IgD-negative memory B cell (primary cell): ENCODE measurements around the gene INPP5A. TPM values are rescaled to one million over a fixed set of nuclear protein-coding genes. Genes with fewer than 3 reads are reported as not detected.

ENCODE experiments used
- H3K27ac Mint-ChIP-seq, 3 donors: one replicate each; pipeline ENCODE4 v1.8.0; 2020 to 2022; ENCODE audit warnings: mild to moderate bottlenecking in 3 of 3, mixed read lengths in 3 of 3, moderate library complexity in 1 of 3
- H3K27me3 Mint-ChIP-seq: one replicate; pipeline ENCODE4 v1.8.0; 2021; ENCODE audit warnings: mixed read lengths
- H3K36me3 Mint-ChIP-seq: one replicate; pipeline ENCODE4 v1.8.0; 2020; ENCODE audit warnings: mild to moderate bottlenecking, mixed read lengths
- H3K4me1 Mint-ChIP-seq, 3 donors: one replicate each; pipeline ENCODE4 v1.8.0; 2020 to 2022; ENCODE audit warnings: mixed read lengths in 3 of 3, mild to moderate bottlenecking in 1 of 3
- H3K4me3 Mint-ChIP-seq, 4 donors: one replicate each; pipeline ENCODE4 v1.8.0; 2020 to 2022; ENCODE audit warnings: mild to moderate bottlenecking in 4 of 4, mixed read lengths in 4 of 4, moderate library complexity in 3 of 4
- H3K9me3 Mint-ChIP-seq, 3 donors: one replicate each; pipeline ENCODE4 v1.8.0; 2020 to 2021; ENCODE audit warnings: mixed read lengths in 3 of 3, mild to moderate bottlenecking in 1 of 3
- polyA plus RNA-seq: library from polyadenylated mRNA; unstranded; fragments of 300-500 nt; fragmentation: Illumina TruSeq; gene quantifications from one replicate; pipeline ENCODE4 v1.2.3, GENCODE V29; 2021

Gene INPP5A
- polyA plus RNA-seq, 1 donor from 2014 or later = 0.94 TPM

DNA sequence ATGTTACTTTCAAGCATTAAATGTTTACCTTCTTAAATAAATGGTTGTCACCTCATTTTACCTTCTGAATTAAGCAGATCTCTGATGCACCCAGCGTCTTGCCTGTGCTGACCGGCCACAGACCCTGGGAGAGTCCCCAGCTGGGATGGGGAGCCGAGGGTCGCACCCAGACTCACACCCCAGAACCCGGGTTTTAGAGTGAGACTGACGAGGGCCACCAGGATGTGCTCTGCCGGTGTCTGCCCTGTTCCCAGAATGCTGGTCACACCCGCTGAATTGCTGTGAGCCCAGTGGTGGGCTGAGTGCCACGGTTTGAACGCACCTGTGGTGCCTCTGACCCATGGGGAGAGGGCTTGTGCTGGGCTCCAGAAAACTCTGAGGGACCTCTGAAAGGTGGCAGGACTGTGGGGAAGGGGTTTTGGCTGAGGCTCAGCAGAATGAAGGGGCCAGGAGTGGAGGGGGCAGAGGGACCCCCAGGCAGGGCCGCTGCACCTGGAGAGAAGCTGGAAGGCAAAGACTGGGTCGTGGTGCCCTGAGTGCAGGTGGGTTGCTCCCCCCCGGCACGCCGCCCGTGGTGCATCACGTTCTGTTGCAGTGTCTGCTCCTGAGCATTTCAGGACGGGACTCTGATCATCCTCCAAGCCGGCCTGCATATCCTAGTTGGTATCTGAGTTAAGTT is 39.2 kb downstream of the INPP5A start:
- H3K4me3 Mint-ChIP-seq = peak overlapping the region in 3 of 4 donors; percentile 12 to 43 (median 18)
- H3K4me1 Mint-ChIP-seq = peaks cover 22 to 25% (median 25%) of the 10 kb centered on the region in 3 donors
- H3K27me3 Mint-ChIP-seq = peaks cover 1% of the 10 kb centered on the region
- H3K27ac Mint-ChIP-seq = peak overlapping the region in 2 of 3 donors; percentile 80 to 91
- H3K36me3 Mint-ChIP-seq = peaks cover 2% of the 10 kb centered on the region
- H3K9me3 Mint-ChIP-seq = peaks cover 0 to 2% (median 0%) of the 10 kb centered on the region in 3 donors

DNA sequence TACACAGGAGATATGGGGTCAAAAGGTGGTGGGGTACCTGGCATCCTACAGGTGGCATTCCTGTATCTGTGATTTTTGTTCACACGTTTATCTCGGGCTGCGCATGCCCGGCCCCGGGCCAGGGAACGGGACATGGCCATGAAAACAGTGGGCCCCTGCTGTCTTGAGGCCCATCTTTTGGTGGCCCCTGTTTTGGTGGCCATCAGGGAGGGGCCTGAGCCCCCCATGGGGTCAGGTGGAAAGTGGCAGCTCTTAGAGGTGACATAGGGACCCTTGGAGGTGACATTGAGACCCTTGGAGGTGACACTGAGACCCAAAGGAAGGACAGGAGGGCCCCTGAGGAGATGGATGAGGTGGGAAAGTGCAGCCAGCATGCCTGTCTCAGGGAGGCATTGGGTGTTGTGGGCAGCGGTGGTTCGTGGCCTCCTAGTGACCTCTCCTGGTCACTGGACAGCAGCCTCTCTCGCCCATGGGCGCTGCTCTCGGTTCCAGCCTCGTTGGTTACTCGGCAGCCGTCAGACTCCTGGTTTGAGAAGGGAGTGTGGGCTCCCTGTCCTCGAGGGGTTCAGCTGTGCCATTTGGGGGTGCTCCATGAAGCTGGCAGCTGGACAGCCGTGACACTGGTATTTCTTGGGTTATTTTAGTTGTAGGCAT is 39.9 kb downstream of the INPP5A start:
- peak overlapping the region in 2 of 3 donors; percentile 37 to 80 for H3K27ac Mint-ChIP-seq
- H3K27me3 Mint-ChIP-seq = peaks cover 1% of the 10 kb centered on the region
- H3K4me3 Mint-ChIP-seq = peak overlapping the region in 1 of 4 donors; percentile 18
- peaks cover 2% of the 10 kb centered on the region for H3K36me3 Mint-ChIP-seq
- H3K4me1 Mint-ChIP-seq = peaks cover 22 to 28% (median 26%) of the 10 kb centered on the region in 3 donors
- peaks cover 0 to 2% (median 0%) of the 10 kb centered on the region in 3 donors for H3K9me3 Mint-ChIP-seq

- Mint-ChIP-seq H3K4me1 (peaks cover 22 to 32% (median 32%) of the 10 kb centered on the region in 3 donors), H3K9me3 (peaks cover 0 to 2% (median 0%) of the 10 kb centered on the region in 3 donors), H3K4me3 (peak overlapping the region in 2 of 4 donors; percentile 36 to 76), H3K27ac (peak overlapping the region in 2 of 3 donors; percentile 42 to 78), H3K27me3 (peaks cover 1% of the 10 kb centered on the region), H3K36me3 (peaks cover 2% of the 10 kb centered on the region)
Measured at GRCh38 chr10:132578287-132578951, 40.8 kb downstream of the INPP5A start.

DNA sequence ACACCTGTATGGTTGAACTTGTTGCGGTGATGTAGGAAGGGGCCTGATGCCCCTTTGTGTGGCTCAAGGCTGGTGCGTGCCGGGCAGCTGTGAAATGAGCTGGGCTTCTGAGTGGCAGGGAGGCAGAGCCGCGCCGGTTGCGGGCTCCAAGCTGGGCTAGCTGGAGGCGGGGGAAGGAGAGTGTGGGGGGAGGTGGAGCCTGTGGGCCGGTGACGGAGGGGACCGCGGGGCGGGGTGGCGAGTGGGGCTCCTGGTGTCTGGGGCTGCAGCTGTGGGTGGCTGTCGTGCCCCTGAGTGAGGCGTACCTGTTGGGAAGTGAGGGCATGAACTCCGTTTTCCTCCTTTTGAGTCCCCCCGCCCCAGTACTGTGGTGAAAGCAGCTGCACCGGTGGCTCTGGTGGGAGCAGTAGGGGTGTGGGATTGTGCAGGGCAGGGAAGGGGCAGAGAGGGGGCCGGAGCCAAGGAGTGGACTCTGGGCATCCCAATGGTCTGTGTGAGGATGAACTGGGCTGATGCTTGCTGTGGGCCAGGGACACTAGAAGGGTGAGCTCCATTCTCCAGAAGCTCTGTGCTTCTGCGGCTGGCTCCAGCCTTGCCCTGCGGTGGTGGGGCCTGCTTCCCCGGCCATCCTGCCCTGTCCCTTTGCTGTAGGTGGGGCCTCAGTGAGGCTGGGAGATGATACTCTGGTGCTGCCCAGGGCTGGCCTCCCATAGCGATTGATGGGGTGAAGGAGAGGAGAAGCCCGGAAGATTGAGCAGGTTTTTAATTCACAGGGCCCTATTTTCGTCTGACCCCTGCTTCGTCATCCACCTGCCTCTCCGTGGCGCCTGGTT is 41.7 kb downstream of the INPP5A start:
- Mint-ChIP-seq H3K36me3 (peaks cover 2% of the 10 kb centered on the region), H3K4me1 (peaks cover 22 to 34% (median 32%) of the 10 kb centered on the region in 3 donors), H3K27ac (peak overlapping the region in 1 of 3 donors; percentile 78), H3K4me3 (peak overlapping the region in 1 of 4 donors; percentile 36), H3K9me3 (peaks cover 0 to 2% (median 0%) of the 10 kb centered on the region in 3 donors), H3K27me3 (peaks cover 1% of the 10 kb centered on the region)

DNA sequence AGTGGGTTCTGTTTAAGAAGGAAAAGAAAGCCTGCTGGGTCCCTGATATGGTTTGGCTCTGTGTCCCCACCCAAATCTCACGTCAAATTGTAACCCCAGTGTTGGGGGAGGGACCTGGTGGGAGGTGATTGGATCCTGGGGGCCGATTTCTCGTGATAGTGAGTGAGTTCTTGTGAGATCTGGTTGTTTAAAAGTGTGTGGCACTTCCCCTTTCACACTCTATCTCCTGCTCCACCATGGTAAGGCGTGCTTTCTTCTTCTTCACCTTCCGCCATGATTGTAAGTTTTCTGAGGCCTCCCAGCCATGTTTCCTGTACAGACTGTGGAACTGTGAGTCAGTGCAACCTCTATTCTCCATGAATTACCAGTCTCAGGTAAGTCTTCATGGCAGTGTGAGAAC is 42.6 kb downstream of the INPP5A start:
- peaks cover 2% of the 10 kb centered on the region for H3K36me3 Mint-ChIP-seq
- H3K9me3 Mint-ChIP-seq = peaks cover 0 to 2% (median 0%) of the 10 kb centered on the region in 3 donors
- peaks cover 18 to 32% (median 28%) of the 10 kb centered on the region in 3 donors for H3K4me1 Mint-ChIP-seq
- H3K27me3 Mint-ChIP-seq = peaks cover 1% of the 10 kb centered on the region
- H3K4me3 Mint-ChIP-seq = peak overlapping the region in 1 of 4 donors; percentile 41
- peak overlapping the region in 1 of 3 donors; percentile 23 for H3K27ac Mint-ChIP-seq

- Mint-ChIP-seq H3K36me3 (peaks cover 2% of the 10 kb centered on the region), H3K4me1 (peaks cover 15 to 28% (median 24%) of the 10 kb centered on the region in 3 donors), H3K27me3 (peaks cover under 1% of the 10 kb centered on the region), H3K27ac (no peak overlapping the region), H3K9me3 (peaks cover 0 to 2% (median 0%) of the 10 kb centered on the region in 3 donors), H3K4me3 (no peak overlapping the region)
Measured at GRCh38 chr10:132580617-132581016, 43.0 kb downstream of the INPP5A start.

- Mint-ChIP-seq H3K27ac (peak overlapping the region in 2 of 3 donors; percentile 45 to 62), H3K4me1 (peaks cover 5 to 27% (median 24%) of the 10 kb centered on the region in 3 donors), H3K36me3 (peaks cover 5% of the 10 kb centered on the region), H3K4me3 (no peak overlapping the region), H3K9me3 (peaks cover 0 to 2% (median 0%) of the 10 kb centered on the region in 3 donors), H3K27me3 (no peaks in the 10 kb centered on the region)
Measured at GRCh38 chr10:132582137-132582536, 44.5 kb downstream of the INPP5A start.

DNA sequence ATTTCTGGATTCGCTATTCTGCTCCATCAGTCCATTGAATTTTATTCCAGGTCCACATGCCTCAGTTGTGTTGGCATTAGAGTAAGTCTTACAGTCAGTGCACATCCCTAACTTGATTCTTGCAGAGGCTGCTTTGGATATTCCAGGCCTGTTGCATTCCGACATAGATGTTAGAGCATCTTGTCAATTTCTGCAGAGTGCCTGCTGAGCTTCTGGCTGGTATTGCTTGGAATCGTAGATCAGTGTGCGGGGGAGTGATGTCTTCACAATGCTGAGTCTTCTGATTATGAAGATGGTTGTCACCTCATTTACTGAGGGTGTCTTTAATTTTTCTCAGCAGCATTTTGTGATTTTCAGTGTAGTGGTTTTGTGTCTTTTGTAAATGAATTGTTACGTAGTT is 45.2 kb downstream of the INPP5A start:
- peaks cover 0 to 2% (median 0%) of the 10 kb centered on the region in 3 donors for H3K9me3 Mint-ChIP-seq
- H3K27ac Mint-ChIP-seq = peak overlapping the region in 2 of 3 donors; percentile 63 to 77
- H3K36me3 Mint-ChIP-seq = peaks cover 5% of the 10 kb centered on the region
- H3K4me1 Mint-ChIP-seq = peaks cover 5 to 32% (median 25%) of the 10 kb centered on the region in 3 donors
- no peaks in the 10 kb centered on the region for H3K27me3 Mint-ChIP-seq
- H3K4me3 Mint-ChIP-seq = no peak overlapping the region

DNA sequence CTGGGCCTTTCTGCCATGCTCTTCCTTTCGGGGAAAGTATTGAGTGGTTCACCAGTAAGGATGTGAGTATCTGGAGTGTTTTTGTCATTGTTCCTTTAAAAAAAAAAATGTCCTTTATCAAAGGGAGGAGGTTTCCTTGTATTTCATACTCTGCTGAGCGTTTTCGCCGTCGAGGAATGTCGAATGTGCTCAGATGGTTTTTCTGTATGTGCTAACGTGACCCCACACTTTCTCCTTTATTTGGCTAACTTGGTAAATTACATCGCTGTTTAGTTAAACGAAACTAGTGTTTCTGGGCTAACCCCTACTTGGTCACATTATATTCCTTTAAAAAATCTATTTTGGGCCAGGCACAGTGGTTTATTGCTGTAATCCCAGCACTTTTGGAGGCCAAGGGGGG is 45.9 kb downstream of the INPP5A start:
- Mint-ChIP-seq H3K36me3 (peaks cover 5% of the 10 kb centered on the region), H3K9me3 (peaks cover 0 to 2% (median 0%) of the 10 kb centered on the region in 3 donors), H3K4me1 (peaks cover 10 to 38% (median 31%) of the 10 kb centered on the region in 3 donors), H3K4me3 (no peak overlapping the region), H3K27ac (peak overlapping the region in 1 of 3 donors; percentile 77), H3K27me3 (no peaks in the 10 kb centered on the region)

DNA sequence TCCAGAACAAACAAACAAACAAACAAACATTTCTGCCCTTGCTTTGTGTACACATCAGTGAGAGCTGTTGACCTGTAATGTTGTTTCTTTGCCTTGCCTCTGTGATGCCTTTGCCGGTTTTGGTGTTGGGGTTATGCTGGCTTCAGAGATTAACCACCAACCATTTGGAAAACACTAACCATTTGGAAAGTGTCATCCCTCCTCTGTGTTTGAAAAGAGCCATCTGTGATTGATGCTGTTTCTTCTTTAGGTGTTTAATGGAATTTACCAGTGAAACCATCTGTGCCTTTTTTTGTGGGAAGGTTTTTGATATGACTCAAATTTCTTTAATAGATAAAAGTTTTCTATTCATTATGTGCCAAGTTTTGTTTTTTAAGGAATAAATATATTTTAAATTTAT is 46.5 kb downstream of the INPP5A start:
- Mint-ChIP-seq H3K27me3 (no peaks in the 10 kb centered on the region), H3K36me3 (peaks cover 5% of the 10 kb centered on the region), H3K4me3 (no peak overlapping the region), H3K9me3 (peaks cover 0 to 2% (median 0%) of the 10 kb centered on the region in 3 donors), H3K27ac (no peak overlapping the region), H3K4me1 (peaks cover 10 to 42% (median 38%) of the 10 kb centered on the region in 3 donors)

DNA sequence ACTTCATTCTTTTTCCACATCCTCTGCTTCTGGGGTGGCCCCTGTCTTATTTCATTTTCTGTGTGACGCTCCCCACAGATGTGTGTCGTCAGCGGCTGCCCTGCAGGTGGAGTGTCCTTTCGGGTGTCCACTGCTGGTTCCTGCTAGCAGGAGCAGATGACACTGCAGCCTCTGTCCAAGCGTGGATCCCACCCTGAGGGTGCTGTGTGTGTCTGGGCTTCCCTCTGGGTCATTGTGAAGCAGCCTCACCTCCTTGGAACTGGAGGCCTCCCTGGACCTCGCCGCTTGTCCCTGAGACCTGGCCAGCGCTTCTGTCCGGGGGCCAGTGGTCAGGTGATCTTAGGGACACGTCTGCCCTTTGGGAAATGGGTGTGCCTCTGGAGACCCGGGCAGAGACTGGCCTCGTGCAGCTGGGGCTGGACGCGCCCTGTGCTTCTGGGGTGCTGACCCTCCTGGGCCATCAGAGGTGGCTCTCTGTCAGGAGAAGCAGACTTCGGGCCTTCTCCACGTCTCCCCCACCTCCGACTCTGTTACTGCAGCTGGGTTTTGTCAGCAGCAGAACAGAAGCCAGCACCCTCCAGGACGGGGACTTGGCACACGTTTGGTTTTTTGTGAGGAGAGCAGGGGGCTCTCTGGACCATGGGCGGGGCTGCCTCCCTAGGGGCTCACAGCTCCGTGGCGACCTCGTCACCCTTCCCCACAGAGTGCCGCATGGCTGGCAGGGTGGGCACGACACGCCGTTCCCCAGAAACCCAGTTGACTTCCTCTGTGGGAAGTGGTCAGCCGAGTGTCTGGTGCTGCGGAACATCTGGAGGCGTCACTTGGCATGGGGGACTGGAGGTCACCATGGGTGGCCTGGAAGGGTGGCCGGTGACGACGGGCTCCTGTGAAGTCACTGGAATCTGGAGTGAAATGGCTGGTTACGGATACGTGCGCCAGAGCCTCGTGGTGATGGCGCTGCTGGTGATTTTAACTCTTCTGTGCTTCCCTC is 48.4 kb downstream of the INPP5A start:
- Mint-ChIP-seq H3K27me3 (no peaks in the 10 kb centered on the region), H3K4me3 (peak overlapping the region in 2 of 4 donors; percentile 62 to 70), H3K4me1 (peaks cover 17 to 42% (median 33%) of the 10 kb centered on the region in 3 donors), H3K36me3 (peaks cover 3% of the 10 kb centered on the region), H3K27ac (peak overlapping the region; percentile 74 to 86 (median 80)), H3K9me3 (peaks cover 0 to 2% (median 0%) of the 10 kb centered on the region in 3 donors)

- Mint-ChIP-seq H3K27ac (peak overlapping the region; percentile 74 to 86 (median 80)), H3K27me3 (no peaks in the 10 kb centered on the region), H3K4me3 (peak overlapping the region in 2 of 4 donors; percentile 62 to 83), H3K4me1 (peaks cover 20 to 45% (median 27%) of the 10 kb centered on the region in 3 donors), H3K9me3 (no peaks in the 10 kb centered on the region), H3K36me3 (peaks cover 3% of the 10 kb centered on the region)
Measured at GRCh38 chr10:132586739-132587138, 49.2 kb downstream of the INPP5A start.

DNA sequence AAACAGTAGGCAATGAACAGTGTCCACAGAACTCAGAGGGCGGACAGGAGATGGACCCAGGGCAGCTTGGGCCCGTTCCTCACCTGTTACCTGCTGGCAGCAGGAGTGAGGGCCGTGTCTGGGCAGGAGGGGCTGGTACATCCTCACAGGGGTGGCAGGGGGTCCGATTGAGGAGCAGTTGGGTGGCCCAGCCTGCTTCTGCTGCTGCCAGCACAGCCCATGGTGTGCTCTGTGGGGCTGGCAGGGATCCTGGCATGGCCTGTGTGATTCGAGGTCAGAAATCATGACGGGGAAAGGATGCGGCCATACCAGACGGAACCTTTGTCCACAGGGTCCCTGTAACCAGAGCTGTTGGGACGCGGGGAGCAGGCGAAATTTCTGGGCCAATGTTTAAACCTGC is 49.6 kb downstream of the INPP5A start:
- H3K4me3 Mint-ChIP-seq = peak overlapping the region in 3 of 4 donors; percentile 43 to 83 (median 62)
- H3K9me3 Mint-ChIP-seq = no peaks in the 10 kb centered on the region
- H3K4me1 Mint-ChIP-seq = peaks cover 23 to 48% (median 24%) of the 10 kb centered on the region in 3 donors
- H3K36me3 Mint-ChIP-seq = peaks cover 3% of the 10 kb centered on the region
- H3K27ac Mint-ChIP-seq = peak overlapping the region; percentile 59 to 80 (median 74)
- no peaks in the 10 kb centered on the region for H3K27me3 Mint-ChIP-seq
